Neural progenitor cell (in vitro differentiated cells): ENCODE measurements around the gene SPATA31D1. TPM values are rescaled to one million over a fixed set of nuclear protein-coding genes. Genes with fewer than 3 reads are reported as not detected.

Experiments used
- DNase-seq: peaks from one replicate; pipeline ENCODE4 v3.0.0-alpha.2; 2016; ENCODE audit warnings: low spot score
- H2AFZ ChIP-seq: fragments of 200-600 bp; sonication (generic); replicated peaks from 2 replicates; pipeline ENCODE4 v1.6.1; 2016; ENCODE audit warnings: antibody characterized with exemption
- H3F3A ChIP-seq: fragments of 200-600 bp; sonication (generic); 2 replicates; pipeline ENCODE4 v1.6.1; 2016; ENCODE audit warnings: antibody characterized with exemption, low read depth
- H3K27ac ChIP-seq: fragments of 200-600 bp; sonication (generic); 2 replicates; pipeline ENCODE4 v1.5.1; 2016; ENCODE audit warnings: mild to moderate bottlenecking
- H3K27me3 ChIP-seq: fragments of 200-600 bp; sonication (generic); 2 replicates; pipeline ENCODE4 v1.6.1; 2016; ENCODE audit warnings: mild to moderate bottlenecking, moderate library complexity
- H3K36me3 ChIP-seq: fragments of 200-600 bp; sonication (generic); 2 replicates; pipeline ENCODE4 v1.5.1; 2016
- H3K4me1 ChIP-seq: fragments of 200-600 bp; sonication (generic); 2 replicates; pipeline ENCODE4 v1.6.1; 2016; ENCODE audit warnings: mixed run types
- H3K4me2 ChIP-seq: fragments of 200-600 bp; sonication (generic); 2 replicates; pipeline ENCODE4 v1.6.1; 2016
- H3K4me3 ChIP-seq: fragments of 200-600 bp; sonication (generic); 2 replicates; pipeline ENCODE4 v1.5.1; 2016
- H3K79me2 ChIP-seq: fragments of 200-600 bp; sonication (generic); 2 replicates; pipeline ENCODE4 v1.6.1; 2016; ENCODE audit warnings: low read depth
- H3K9ac ChIP-seq: fragments of 200-600 bp; sonication (generic); 2 replicates; pipeline ENCODE4 v1.6.1; 2016
- H3K9me3 ChIP-seq: fragments of 200-600 bp; sonication (generic); 2 replicates; pipeline ENCODE4 v1.5.1; 2016; ENCODE audit warnings: low read depth
- H4K20me1 ChIP-seq: fragments of 200-600 bp; sonication (generic); 2 replicates; pipeline ENCODE4 v1.6.1; 2016; ENCODE audit warnings: low read depth
- H3K27ac Mint-ChIP-seq: 3 replicates; pipeline ENCODE4 v1.8.0; 2021; ENCODE audit warnings: mixed read lengths
- H3K27me3 Mint-ChIP-seq: 2 replicates; pipeline ENCODE4 v1.8.0; 2022; ENCODE audit warnings: low read depth, mild to moderate bottlenecking, inconsistent platforms, moderate library complexity, mixed read lengths; ENCODE audit not compliant: insufficient read depth
- H3K36me3 Mint-ChIP-seq: 3 replicates; pipeline ENCODE4 v1.8.0; 2021; ENCODE audit warnings: mixed read lengths
- H3K4me1 Mint-ChIP-seq: 3 replicates; pipeline ENCODE4 v1.8.0; 2021; ENCODE audit warnings: mixed read lengths
- H3K4me3 Mint-ChIP-seq: 3 replicates; pipeline ENCODE4 v1.8.0; 2021; ENCODE audit warnings: mild to moderate bottlenecking, moderate library complexity, mixed read lengths
- H3K9me3 Mint-ChIP-seq: 3 replicates; pipeline ENCODE4 v1.8.0; 2020; ENCODE audit warnings: mixed read lengths
- CTCF ChIP-seq: fragments of 200-600 bp; sonication (generic); IDR thresholded peaks from 2 replicates; pipeline ENCODE4 v1.5.1; 2017; ENCODE audit warnings: antibody characterized with exemption, mild to moderate bottlenecking
- EZH2 ChIP-seq: fragments of 200-600 bp; sonication (generic); IDR thresholded peaks from 2 replicates; pipeline ENCODE4 v1.6.1; 2017; ENCODE audit warnings: antibody characterized with exemption, mild to moderate bottlenecking, moderate library complexity
- EZH2phosphoT487 ChIP-seq: fragments of 200-600 bp; sonication (generic); IDR thresholded peaks from 2 replicates; pipeline ENCODE4 v1.6.1; 2017; ENCODE audit warnings: antibody characterized with exemption
- total RNA-seq: library from RNA; depleted of rRNA; stranded (reverse); fragments of >200 nt; gene quantifications from 2 replicates; pipeline ENCODE4 v1.2.3, GENCODE V29; 2015; ENCODE audit warnings: low replicate concordance

Gene SPATA31D1
- total RNA-seq, 1 donor from 2014 or later: not detected

GRCh38 chr9:82021198-82021597 is 32.6 kb downstream of the SPATA31D1 start:
- H3K9me3 ChIP-seq: no peaks in the 10 kb centered on the region
- Mint-ChIP-seq H3K4me1 (no peaks in the 10 kb centered on the region), H3K27me3 (no peaks in the 10 kb centered on the region), H3K36me3 (no peaks in the 10 kb centered on the region), H3K27ac (no peak overlapping the region), H3K9me3 (peaks cover 7% of the 10 kb centered on the region), H3K4me3 (no peak overlapping the region)
- no peak overlapping the region for H3K4me3 ChIP-seq
- no peaks in the 10 kb centered on the region for H3K36me3 ChIP-seq
- H3K4me1 ChIP-seq: no peaks in the 10 kb centered on the region
- no peak for TF ChIP-seq CTCF
- no peaks in the 10 kb centered on the region for H3K79me2 ChIP-seq
- H2AFZ ChIP-seq: peak overlapping the region; percentile 26
- no peak overlapping the region for H3K9ac ChIP-seq
- H3K27me3 ChIP-seq: no peaks in the 10 kb centered on the region
- DNase-seq: no peak
- H3K27ac ChIP-seq: no peak overlapping the region
- H3K4me2 ChIP-seq: no peak overlapping the region
- no peaks in the 10 kb centered on the region for H4K20me1 ChIP-seq
- H3F3A ChIP-seq: no peaks in the 10 kb centered on the region

GRCh38 chr9:82022121-82022520 is 33.5 kb downstream of the SPATA31D1 start:
- no peaks in the 10 kb centered on the region for H4K20me1 ChIP-seq
- Mint-ChIP-seq H3K27ac (no peak overlapping the region), H3K4me1 (no peaks in the 10 kb centered on the region), H3K9me3 (peaks cover 9% of the 10 kb centered on the region), H3K27me3 (no peaks in the 10 kb centered on the region), H3K4me3 (no peak overlapping the region), H3K36me3 (no peaks in the 10 kb centered on the region)
- H3K27ac ChIP-seq: no peak overlapping the region
- no peak overlapping the region for H2AFZ ChIP-seq
- H3K27me3 ChIP-seq: no peaks in the 10 kb centered on the region
- TF ChIP-seq EZH2 (no peak), CTCF (no peak), EZH2phosphoT487 (no peak)
- H3K79me2 ChIP-seq: no peaks in the 10 kb centered on the region
- no peaks in the 10 kb centered on the region for H3K4me1 ChIP-seq
- H3K9ac ChIP-seq: no peak overlapping the region
- DNase-seq: no peak
- H3K4me3 ChIP-seq: no peak overlapping the region
- no peaks in the 10 kb centered on the region for H3F3A ChIP-seq
- H3K9me3 ChIP-seq: no peaks in the 10 kb centered on the region
- no peaks in the 10 kb centered on the region for H3K36me3 ChIP-seq
- no peak overlapping the region for H3K4me2 ChIP-seq

- peaks cover 3% of the 10 kb centered on the region for H3K4me1 Mint-ChIP-seq
Observed at GRCh38 chr9:82024908-82025307, 36.3 kb downstream of the SPATA31D1 start.

More at GRCh38 chr9:82024908-82025307, 36.3 kb downstream of the SPATA31D1 start:
- no peak overlapping the region for H3K9ac ChIP-seq
- no peaks in the 10 kb centered on the region for H3K36me3 ChIP-seq
- H3F3A ChIP-seq: no peaks in the 10 kb centered on the region
- no peak overlapping the region for H3K4me2 ChIP-seq
- H3K36me3 Mint-ChIP-seq: no peaks in the 10 kb centered on the region
- H3K4me3 ChIP-seq: no peak overlapping the region
- H3K27me3 Mint-ChIP-seq: no peaks in the 10 kb centered on the region
- H3K4me3 Mint-ChIP-seq: no peak overlapping the region
- no peaks in the 10 kb centered on the region for H3K79me2 ChIP-seq
- no peak overlapping the region for H3K27ac Mint-ChIP-seq
- no peak for DNase-seq
- no peaks in the 10 kb centered on the region for H3K27me3 ChIP-seq
- TF ChIP-seq CTCF (no peak), EZH2phosphoT487 (no peak), EZH2 (no peak)
- no peaks in the 10 kb centered on the region for H4K20me1 ChIP-seq
- H3K4me1 ChIP-seq: no peaks in the 10 kb centered on the region
- H2AFZ ChIP-seq: no peak overlapping the region
- no peaks in the 10 kb centered on the region for H3K9me3 ChIP-seq
- H3K27ac ChIP-seq: no peak overlapping the region
- H3K9me3 Mint-ChIP-seq: peaks cover 2% of the 10 kb centered on the region
